CD4-positive, alpha-beta T cell treated with Interleukin-15 for 4 hours (primary cell): Measurements from ENCODE around the gene SOX1.

Source experiments
- DNase-seq: peaks from one replicate; pipeline ENCODE4 v3.0.0-alpha.2; 2020; ENCODE audit warnings: low spot score

Gene SOX1

DNA sequence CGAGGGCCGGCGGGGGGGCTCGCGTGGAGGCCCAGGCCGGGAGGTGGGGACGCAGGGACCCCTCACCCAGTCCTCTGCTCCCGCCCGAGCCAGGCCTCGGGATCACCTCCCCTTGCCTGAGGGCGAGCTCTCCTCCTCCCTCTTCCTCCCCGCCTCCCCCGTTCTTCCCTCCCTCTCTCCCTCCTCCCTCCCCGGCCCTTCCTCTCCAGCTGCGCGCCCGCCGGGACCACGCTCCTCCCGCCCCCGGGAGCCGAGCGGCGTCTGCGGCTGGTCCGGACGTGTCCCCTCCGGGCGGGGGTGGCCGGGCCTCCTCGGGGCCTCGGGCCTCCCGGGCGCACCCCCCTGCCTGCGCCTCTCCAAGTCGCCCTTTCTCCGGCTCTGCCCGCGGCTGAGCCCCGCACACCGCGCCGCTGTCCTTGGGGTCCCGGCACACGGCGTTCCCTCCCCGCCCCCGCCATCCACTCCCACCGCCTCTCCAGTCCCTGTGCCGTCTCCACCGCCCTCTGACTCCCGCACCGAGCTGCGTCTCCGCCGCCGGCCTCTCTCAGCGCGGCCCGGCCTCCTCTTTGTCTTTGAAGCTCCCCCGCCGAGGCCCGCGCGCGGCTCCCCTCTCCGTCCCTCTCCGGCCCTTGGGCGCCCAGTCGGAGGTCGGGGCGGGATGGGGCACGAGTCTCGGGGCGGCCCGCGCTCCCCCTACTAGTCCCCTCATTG is 5.7 kb downstream of the SOX1 start:
- DNase-seq: no peak

DNA sequence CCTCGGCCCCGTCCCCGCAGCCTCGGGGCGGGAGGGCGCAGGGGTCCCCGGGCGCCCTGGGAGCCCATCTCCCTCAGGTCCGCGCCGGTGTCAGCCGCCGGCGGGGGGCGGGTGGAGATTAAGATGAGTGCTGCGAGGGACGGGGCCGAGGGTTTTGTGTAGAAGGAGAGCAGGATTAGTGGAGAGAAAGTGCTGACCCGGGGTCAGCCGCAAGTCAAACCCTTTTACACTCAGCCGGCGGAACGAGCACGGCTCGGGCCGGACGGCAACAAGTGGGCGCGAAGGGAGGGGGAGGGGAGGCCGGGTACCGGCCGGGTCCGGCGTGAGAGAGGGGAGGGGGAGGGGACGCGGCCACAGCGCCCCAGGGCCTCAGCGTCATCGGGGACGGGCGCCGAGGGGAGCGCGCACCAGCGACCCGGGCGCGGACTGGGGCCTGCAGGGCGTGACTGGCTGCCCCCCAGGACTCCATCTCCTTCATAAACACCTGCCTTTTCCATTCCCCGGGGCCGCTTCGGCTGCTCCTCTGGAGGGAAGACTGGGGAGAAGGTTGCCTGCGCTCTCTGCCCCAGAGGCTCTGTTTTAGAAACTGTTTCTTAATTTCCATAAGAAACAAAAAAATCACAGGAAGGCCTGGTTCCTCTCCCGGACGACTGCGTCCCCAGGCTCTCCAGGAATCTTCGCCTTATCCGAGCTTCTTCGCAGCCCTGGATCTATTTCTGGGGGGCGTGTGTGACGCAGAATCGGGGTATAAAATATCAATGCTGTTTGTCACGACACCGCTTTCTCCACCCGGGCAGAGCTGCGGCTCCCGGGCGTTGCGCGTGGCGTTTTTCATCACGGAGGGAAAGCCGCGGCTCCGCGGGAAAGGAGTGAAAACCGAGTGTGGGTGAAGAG is 6.5 kb downstream of the SOX1 start:
- DNase-seq: no peak

DNA sequence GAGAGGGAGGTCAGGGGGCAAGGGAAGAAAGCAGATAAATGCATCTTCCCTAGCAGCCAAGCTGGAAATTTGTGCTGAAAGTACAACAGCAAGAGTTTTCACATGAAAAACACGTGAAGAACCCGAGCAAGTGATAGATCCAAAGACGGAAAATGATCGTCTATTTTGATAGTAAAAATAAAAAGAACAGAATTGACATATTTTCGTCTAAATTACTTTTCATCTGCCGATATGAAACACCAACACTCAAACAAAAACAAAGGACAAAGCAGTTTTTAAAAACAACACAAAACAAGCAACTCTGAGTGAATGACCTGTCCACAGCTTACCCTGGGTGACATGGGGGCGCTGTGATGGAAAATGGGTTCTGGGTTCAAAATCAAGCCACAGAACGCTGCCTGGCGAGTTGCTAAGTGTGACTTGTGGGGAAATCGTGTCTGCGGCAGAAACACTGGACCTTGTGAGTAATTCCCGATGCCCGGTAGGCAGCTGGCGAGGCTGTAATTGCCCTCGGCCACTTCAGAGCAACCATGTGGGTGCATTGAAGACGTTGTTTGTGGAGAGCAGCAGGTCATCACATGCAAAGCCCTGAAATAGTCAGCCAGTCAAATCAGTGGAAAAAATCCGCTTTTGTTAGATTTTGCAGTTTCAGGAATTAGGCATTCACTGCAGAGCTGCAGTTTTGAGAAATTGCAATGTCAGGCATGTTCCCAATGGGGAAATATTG is 7.4 kb downstream of the SOX1 start:
- DNase-seq: no peak

DNA sequence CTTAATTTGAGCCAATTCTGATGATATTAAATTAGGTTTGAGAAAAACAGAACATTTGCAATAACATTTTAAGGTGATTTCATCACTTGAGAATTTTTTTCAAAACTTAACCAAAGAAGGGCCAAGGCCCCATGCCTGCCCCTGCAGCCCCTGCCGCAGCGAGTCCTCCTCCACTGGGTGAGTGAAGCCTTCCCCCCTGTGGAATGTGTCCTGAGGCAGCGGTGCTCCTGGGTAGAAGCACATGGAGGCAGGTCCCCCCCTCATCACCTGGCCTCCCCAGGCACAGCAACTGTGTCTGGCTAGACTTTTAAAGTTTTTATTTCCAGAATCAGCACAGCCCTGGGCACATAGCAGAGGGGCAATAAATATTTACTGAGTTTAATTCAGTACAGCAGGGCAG is 10.8 kb downstream of the SOX1 start:
- no peak for DNase-seq

DNA sequence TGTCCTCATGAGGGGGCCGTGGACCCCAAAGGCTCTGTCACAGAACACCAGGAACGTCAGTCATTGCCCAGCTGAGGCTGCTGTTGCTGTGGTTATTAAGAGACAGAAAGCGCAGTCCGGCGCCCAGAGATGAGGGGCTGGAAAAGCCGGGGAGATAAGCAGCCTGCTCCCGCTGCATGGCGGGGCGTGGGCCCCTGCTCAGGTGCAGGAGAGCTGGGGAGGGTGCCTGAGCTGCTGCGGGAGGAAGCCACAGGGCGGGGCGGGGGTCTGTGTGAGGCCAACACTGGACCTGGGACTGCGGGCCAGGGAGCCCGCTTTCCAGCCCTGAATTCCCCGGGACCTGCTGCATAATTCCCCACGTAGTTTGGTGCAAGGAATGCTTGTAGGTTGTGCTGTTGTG is 11.3 kb downstream of the SOX1 start:
- no peak for DNase-seq

DNA sequence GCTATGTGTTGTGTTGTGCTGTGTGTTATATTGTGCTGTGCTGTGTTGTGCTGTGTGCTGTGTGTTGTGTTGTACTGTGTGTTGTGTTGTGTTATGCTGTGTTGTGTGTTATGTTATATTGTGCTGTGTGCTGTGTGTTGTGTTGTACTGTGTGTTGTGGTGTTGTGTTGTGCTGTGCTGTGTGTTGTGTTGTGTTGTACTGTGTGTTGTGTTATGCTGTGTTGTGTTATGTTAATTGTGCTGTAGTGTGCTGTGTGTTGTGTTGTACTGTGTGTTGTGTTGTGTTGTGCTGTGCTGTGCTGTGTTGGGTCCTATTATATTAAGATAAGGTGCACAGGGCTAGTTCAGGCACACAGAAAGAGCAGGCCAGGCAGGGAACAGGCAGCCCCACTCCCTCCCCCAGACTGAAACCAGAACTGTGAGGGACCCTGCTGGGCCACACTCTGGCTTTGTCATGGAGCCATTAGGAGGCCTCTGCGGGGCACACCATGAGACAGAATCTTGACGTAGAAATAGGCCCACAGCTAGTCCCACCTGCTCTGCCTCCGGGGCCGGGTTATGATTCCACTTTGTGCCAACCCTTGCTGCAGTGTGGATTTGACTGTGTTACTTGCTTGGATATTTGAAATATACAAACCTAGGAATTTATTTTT is 12.1 kb downstream of the SOX1 start:
- no peak for DNase-seq

DNA sequence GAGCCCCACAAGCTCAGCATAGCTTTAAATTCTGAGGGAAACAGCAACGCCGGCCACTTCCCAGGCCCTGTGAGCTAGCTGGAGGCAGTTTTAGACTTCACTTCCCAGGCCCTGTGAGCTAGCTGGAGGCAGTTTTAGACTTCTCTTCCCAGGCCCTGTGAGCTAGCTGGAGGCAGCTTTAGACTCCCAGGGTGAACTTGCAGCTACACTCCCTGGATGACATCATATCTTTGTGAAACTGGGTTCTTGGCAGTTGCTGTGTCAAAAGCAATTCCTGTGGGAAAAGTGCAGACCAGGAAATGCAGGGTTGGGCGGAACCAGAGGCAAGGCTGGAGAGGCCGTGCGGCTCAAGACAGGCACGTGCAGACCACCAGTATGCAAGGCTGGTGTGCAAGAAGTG is 12.7 kb downstream of the SOX1 start:
- no peak for DNase-seq

DNA sequence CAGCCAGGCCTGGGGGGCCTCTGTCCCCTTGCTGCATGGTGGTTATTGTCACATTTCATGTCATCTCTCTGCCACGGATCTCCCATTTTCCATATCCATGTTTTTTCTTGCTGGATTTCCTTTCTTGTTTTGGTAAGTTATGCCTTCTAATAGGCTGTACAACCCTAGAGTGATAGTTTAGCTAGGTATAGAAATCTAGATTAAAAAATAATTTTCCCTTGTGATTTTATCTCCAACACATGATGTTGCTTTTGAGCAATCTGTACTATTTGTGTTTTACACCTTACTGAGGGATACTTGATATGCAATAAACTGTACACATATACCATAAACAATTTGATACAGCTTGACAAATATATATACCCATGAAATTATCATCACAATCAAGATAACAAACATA is 17.0 kb downstream of the SOX1 start:
- DNase-seq: no peak

DNA sequence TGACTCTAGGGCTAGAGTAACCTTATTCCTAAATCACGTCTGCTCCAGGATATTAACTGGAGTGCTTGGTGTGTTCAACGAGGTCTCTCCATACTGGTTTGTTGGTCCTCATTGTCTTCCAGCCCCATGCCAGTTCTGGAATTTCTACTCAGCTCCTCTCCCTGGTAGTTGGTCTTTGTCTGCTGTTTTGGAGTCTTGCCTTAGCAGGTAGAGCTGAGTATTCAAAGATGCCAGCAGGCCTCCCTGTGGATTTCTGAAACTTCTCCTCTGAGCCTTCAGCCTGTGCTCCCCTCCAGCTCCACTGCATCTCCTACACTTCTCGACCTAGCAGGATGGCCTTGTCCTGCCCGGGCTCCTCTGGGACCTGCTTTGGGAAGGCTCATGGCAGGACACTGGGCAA is 25.5 kb downstream of the SOX1 start:
- DNase-seq: no peak

DNA sequence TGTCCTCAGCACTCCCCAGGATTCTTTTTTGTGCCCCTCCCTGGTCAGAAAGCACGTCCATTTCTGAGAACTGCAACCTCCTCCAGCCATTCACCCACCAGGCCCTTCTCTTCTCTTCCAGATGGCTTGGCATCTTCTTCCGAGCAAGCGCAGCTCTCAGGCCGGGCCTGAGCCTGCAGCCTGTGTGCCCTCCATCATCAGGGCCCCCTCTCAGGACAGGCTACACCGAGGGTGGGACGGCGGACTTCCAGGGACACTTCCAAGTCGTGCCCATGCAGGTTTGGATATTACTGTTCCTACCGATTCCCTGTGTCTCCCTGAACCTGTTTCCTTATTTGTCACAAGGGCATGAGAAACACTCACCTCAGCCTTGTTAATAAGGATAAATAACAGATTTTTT is 28.4 kb downstream of the SOX1 start:
- DNase-seq: no peak

DNA sequence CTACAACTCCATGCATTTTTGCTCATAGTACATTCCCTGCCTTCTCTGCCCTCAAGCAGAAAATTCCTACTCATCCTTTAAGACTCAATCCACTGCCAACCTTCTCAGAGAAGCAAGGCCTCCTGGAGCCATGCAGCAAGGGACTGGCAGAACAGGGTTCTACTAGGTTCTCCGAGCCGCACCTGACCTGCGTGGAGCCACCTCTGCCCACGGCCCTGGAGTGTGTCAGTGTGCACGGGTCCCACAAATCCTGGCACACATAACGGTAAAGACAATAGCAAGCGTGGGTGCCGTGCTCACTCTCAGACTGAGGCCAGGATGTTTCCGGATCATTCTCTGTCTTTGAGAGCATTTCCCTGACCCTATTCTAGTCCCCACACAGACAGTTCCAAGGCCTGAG is 30.0 kb downstream of the SOX1 start:
- DNase-seq: no peak

DNA sequence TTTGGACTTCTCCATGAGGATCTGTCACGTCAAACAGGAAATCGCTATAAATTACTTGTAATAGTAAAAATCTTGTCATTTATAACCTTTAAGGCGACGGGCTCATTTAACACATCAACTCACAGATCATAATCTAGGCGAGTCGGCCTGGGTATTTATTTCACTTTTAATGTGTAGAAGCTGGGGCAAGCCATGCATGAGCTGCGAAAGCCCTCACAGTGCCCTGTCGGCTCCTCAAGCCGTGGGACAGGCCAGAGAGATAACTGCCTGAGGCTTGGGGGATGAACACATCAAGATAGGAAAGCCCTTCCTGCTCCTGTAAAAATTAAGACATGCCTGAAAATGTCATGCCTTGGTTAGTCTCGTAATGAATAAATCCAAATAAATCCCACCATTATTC is 30.8 kb downstream of the SOX1 start:
- no peak for DNase-seq

DNA sequence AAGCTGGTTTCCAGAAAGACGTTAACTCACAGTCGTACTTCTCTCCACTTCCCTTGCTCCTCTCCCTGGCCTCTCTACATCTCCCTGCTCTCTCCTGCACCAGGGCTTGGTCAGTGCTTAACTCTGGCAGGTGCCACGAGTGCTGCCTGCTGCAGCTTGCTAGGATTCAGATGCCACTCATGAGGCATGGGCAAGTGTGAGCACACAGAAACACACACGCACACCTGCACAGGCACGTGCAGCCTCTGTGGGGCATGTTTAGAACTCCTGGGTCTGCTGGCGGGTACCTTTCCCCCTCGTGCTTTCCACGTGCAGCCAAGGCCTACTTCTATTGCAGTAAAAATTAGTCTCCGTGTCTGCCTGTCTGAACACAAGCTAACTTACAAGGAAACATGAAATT is 31.8 kb downstream of the SOX1 start:
- no peak for DNase-seq

DNA sequence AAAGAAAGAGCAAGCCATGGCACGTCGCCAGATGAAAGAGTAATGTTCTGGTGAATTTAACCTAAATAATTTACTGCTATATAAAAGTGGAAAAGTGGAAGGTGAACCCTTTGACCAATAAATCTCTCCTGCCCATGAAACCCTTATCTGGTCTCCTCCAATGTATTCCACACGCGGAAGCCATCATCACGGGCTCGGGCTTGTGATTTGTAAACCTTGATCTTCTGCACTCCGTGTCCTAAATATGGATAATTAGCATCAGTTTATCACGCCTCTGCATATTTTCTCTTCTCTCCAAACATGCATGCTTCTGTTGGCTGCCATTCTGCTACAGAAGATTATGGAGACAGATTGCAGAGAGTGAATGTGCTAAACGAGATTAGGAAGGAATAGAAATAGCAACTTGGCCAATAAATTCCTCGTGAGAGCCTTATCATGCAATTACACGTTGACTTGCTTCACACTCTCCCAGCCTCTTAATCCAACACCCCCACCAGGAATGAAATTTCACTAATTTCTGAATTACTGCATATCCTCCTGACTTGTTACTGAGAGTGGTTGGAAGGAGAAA is 34.5 kb downstream of the SOX1 start:
- DNase-seq: no peak

DNA sequence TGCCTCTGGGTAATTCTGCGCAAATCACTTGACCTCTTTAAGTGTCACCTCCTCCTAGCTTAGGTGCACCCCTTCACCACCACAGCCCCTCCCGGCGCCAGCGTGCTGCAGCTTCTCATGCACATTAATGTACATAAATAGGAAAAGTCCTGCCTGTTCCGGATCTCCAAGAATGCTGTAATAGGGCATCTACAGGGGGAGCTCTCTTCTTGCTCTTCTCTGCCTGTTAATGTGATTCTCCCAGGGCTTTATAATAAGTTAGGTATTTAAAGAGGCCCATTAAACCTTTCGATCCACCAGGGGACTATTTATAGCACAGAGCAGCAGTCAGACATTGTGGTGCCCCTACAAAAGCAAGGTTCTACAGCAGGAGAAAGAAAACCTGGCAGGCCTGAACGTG is 35.3 kb downstream of the SOX1 start:
- no peak for DNase-seq

DNA sequence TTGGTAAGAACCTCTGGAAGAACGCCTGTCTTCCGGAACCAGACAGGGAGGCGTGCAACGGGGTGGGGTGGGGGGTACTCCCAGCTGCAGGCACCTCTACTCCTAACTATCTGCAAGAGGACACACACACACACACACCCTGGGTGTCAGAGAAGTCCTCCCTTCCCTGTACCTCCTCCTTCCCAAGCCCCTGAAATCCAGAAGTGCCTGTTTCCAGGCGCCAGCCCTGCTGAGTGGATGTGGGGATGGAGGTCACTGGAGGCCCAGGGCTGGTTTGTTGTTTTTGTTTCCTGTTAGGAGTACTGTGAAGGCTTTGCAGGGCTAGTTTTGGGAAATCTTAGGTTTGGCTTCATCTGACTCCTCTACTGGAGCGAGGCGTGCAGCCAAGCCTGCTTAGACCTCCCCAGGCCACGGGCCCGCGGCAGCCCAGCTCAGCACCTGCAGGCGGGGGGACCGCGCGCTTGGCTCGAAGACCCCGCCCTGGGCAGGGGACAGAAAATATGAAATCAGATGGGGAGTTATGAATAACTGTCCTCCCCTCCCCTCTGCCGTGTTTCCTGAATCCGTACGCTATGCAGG is 36.4 kb downstream of the SOX1 start:
- DNase-seq: no peak

DNA sequence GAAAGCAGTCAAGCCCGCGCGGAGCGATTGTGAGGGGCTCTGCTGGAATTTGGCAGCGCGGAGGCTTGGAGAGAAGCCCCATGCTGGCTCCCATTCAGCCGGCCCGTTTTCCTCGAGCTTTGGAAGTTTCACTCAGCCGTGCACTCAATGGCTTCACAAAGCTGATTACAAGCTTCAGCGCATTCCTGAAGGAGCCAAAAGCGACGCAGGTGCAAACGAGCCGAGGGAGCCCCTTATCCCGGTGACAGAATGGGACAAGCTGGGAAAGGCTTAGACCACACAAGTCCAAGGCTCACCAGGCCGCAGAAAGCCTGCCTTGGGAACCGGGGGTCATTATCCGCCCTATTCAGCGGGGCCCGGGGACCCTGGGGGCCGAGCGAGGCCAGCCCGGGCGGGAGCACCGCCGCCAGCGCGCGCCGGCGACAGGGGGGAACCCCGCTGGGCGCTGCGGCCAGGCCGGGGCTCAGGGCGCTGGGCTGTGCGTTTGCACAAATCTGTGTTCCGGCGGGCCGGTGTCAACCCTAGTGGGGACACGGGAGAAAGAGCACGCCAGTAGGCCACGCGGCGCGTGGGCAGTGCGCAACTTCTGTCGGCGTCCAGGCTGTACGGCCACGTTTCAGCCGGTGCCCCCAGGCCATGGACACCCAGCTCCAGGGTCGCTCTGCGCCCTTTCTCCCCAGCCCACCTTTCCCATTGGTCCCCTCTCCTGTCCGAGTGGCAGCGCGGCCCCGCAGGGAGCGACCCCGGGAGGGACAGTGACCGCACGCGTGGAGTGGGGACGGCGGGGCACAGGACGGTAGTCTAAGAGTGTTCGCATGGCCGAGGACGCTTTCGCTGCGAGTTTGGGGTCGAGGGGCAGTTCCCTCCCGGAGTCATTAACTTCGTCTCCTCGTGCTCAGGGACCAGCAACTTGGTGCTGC is 37.3 kb downstream of the SOX1 start:
- no peak for DNase-seq

DNA sequence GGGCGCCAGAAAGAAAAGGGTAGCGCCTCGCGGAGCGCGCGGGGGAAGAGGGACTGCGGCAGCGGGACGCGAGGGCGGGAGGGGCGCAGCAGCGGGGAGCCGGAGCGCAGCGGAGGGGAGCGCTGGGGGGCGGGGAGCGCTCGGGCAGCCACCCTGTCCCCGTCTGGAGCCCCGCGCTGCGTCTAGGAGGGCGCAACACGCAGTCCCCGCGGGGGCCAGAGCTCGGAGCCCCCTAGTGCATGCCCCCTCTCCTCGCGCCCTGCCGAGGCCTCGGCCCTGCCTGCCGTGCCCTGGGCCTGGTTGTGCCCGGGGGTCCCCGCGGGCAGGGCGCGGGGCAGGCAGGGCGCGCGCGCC is 37.9 kb downstream of the SOX1 start:
- DNase-seq: no peak

DNA sequence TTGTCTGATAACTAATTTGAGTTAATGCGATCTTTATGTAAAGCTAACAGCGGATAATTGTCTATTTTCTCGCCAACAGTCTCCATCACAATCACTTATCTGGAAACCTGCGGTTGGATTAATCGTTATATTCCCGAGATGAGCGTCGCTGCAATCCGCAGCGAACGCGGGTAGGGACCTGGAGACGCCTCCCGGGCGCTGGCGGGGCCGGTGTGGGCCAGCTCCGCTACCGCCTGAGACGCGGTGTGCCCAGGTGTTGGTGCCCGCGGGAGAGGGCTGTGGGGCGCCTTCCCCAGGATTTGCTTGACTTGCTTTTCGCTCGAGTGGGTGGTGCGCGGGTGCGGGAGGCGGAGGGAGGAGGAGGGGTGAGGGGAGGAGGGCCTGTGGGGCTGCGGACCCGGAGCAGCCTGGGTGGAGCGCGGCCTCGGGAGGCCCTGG is 38.3 kb downstream of the SOX1 start:
- DNase-seq: no peak

DNA sequence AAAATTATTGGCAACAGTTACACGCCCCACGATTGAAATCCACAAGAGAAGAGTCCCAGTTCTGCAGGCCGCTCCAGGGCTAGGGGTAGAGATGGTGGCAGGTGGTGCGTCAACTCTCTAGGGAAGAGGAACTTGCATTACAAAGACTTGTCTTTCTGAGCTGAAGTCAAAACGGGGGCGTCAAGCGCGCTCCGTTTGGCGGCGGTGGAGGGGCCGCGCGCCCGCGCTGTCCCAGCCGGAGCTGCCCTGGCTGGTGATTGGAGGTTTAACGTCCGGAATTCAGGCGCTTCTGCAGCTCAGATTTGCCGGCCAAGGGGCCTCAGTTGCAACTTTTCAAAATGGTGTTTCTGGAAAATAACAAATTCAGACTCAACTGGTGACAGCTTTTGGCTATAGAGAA is 38.9 kb downstream of the SOX1 start:
- no peak for DNase-seq
